SU-DHL-6 (cell line): Measurements from ENCODE around the gene OR2H1.

ENCODE experiments used
- H2AFZ ChIP-seq: fragments of 200-600 bp; sonication (generic); 2 replicates; pipeline ENCODE4 v1.6.1; 2014; ENCODE audit warnings: low read depth, mild to moderate bottlenecking, moderate library complexity, mixed read lengths, antibody characterized with exemption, low read length; ENCODE audit not compliant: severe bottlenecking
- H3F3A ChIP-seq: fragments of 200-600 bp; shearing (Covaris generic); 2 replicates; pipeline ENCODE4 v1.6.0; 2016; ENCODE audit warnings: antibody characterized with exemption, mild to moderate bottlenecking; ENCODE audit not compliant: insufficient read depth
- H3K27ac ChIP-seq: fragments of 200-600 bp; sonication (generic); 2 replicates; pipeline ENCODE4 v1.5.1; 2016; ENCODE audit warnings: low read depth, mild to moderate bottlenecking, low read length, moderate library complexity, mixed read lengths
- H3K27me3 ChIP-seq: fragments of 200-600 bp; sonication (generic), shearing (Covaris generic); 2 replicates; pipeline ENCODE4 v1.6.0; 2014; ENCODE audit warnings: mild to moderate bottlenecking, low read length
- H3K36me3 ChIP-seq: fragments of 200-600 bp; sonication (generic); 2 replicates; pipeline ENCODE4 v1.6.1; 2014; ENCODE audit warnings: mild to moderate bottlenecking, low read length, mixed read lengths
- H3K4me2 ChIP-seq: fragments of 300-600, 200-600 bp; shearing (Covaris generic), sonication (generic); 2 replicates; pipeline ENCODE4 v1.6.0; 2014; ENCODE audit warnings: low read length, low read depth, mild to moderate bottlenecking; ENCODE audit not compliant: poor library complexity, severe bottlenecking
- H3K4me3 ChIP-seq: fragments of 200-600 bp; sonication (generic); 2 replicates; pipeline ENCODE4 v1.5.1; 2014; ENCODE audit warnings: antibody characterized with exemption, low read length, mild to moderate bottlenecking, mixed read lengths; ENCODE audit not compliant: insufficient read depth, poor library complexity, severe bottlenecking
- H3K79me2 ChIP-seq: fragments of 200-600 bp; sonication (generic); 2 replicates; pipeline ENCODE4 v1.6.1; 2014; ENCODE audit warnings: mild to moderate bottlenecking, low read length, moderate library complexity; ENCODE audit not compliant: insufficient read depth
- H3K9ac ChIP-seq: fragments of 200-600 bp; sonication (generic); 2 replicates; pipeline ENCODE4 v1.7.0; 2014; ENCODE audit warnings: mild to moderate bottlenecking, low read length
- H3K9me2 ChIP-seq: fragments of 200-600 bp; sonication (generic); replicated peaks from 2 replicates; pipeline ENCODE4 v1.6.1; 2014; ENCODE audit warnings: low read length; ENCODE audit not compliant: insufficient read depth
- H3K9me3 ChIP-seq: fragments of 200-600 bp; sonication (generic); 2 replicates; pipeline ENCODE4 v1.6.1; 2014; ENCODE audit warnings: low read length, mixed read lengths; ENCODE audit not compliant: insufficient read depth
- H4K20me1 ChIP-seq: fragments of 200-600 bp; sonication (generic); 2 replicates; pipeline ENCODE4 v1.6.1; 2014; ENCODE audit warnings: low read depth, mild to moderate bottlenecking, antibody characterized with exemption, low read length, moderate library complexity, mixed read lengths
- EZH2phosphoT487 ChIP-seq: fragments of 200-600 bp; sonication (generic), shearing (Covaris generic); conservative IDR thresholded peaks from 2 replicates; pipeline ENCODE4 v1.6.1; 2018; ENCODE audit warnings: mild to moderate bottlenecking, antibody characterized with exemption, low read length, moderate library complexity, mixed read lengths
- TF ChIP-seq, protein P1 (sequence below): fragments of 200-600 bp; sonication (generic); IDR thresholded peaks from one replicate; pipeline ENCODE4 v1.5.1; 2017; ENCODE audit warnings: antibody characterized with exemption, mild to moderate bottlenecking, low read length, moderate library complexity; ENCODE audit not compliant: insufficient read depth, poor library complexity, severe bottlenecking

The OR2H1 gene

DNA sequence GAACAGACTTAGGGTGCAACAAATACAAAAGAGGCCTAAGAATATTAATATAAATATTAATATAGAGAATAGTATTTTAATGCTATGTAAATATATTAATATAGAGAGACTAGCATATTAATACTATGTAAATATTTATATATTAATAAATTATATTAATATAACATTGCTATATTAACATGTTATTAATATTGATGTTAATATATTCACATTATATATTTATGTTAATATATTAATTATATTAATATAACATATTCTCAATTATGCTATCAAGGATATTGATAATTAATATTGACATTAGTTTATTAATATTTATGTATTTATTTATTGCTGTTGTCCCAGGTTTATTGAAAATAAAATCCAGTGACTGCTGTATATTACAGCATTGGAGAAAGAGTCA lies 31.9 kb downstream of the OR2H1 start:
- TF ChIP-seq, protein P1, sequence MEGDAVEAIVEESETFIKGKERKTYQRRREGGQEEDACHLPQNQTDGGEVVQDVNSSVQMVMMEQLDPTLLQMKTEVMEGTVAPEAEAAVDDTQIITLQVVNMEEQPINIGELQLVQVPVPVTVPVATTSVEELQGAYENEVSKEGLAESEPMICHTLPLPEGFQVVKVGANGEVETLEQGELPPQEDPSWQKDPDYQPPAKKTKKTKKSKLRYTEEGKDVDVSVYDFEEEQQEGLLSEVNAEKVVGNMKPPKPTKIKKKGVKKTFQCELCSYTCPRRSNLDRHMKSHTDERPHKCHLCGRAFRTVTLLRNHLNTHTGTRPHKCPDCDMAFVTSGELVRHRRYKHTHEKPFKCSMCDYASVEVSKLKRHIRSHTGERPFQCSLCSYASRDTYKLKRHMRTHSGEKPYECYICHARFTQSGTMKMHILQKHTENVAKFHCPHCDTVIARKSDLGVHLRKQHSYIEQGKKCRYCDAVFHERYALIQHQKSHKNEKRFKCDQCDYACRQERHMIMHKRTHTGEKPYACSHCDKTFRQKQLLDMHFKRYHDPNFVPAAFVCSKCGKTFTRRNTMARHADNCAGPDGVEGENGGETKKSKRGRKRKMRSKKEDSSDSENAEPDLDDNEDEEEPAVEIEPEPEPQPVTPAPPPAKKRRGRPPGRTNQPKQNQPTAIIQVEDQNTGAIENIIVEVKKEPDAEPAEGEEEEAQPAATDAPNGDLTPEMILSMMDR: no peak
- TF ChIP-seq EZH2phosphoT487: no peak
- Histone ChIP-seq H3K79me2 (no peaks in the 10 kb centered on the region), H3K9me2 (no peaks in the 10 kb centered on the region), H4K20me1 (no peaks in the 10 kb centered on the region), H3K36me3 (no peaks in the 10 kb centered on the region), H3K4me2 (no peak overlapping the region), H3K27me3 (no peaks in the 10 kb centered on the region), H3K9ac (no peak overlapping the region), H3K27ac (no peak overlapping the region), H3K9me3 (no peaks in the 10 kb centered on the region), H3F3A (no peaks in the 10 kb centered on the region), H2AFZ (no peak overlapping the region), H3K4me3 (no peak overlapping the region)

DNA sequence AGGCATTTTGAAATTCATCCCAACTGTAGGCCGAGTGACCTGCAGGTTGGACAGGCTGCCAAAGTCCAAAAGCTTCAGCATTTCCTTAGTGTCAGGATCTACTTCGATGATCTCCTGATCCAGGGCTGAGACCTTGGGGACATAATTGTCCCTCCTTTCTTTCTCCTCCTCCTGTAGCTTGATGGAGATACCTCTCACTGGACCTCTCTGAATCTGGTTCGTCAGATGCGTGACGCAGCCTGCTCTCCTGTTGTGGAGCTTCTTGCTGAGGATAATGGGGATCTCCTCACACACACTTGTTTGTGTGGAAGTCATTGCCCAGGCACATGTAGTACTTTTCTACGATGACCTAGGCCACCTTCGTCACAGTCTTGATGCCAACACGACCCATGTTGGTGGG lies 32.3 kb downstream of the OR2H1 start:
- no peak overlapping the region for H2AFZ ChIP-seq
- no peaks in the 10 kb centered on the region for H3K9me3 ChIP-seq
- no peaks in the 10 kb centered on the region for H4K20me1 ChIP-seq

DNA sequence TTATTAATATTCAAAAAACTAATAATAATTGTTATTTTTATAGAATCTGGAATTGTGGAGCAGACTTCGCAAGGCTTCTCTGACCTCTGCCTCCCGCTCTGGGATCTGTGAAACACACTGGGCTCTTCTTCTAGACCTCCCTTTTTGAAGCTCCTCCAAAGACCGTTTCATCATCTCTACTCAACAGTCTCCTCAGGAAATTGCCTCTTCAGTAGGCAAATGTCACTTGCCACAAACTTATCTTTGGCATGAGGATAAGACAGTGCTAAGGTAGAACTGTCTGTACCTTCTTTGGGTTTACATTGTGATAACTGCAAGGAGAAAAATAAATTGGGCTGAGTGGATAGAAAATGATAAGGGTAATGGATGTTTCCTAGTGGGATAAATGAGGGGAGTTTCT lies 33.1 kb downstream of the OR2H1 start:
- no peak overlapping the region for H2AFZ ChIP-seq
- no peaks in the 10 kb centered on the region for H3K27me3 ChIP-seq
- no peaks in the 10 kb centered on the region for H3F3A ChIP-seq
- no peak overlapping the region for H3K27ac ChIP-seq
- H3K4me3 ChIP-seq: no peak overlapping the region
- no peaks in the 10 kb centered on the region for H4K20me1 ChIP-seq
- no peaks in the 10 kb centered on the region for H3K79me2 ChIP-seq
- no peak overlapping the region for H3K4me2 ChIP-seq
- no peaks in the 10 kb centered on the region for H3K9me2 ChIP-seq
- H3K9me3 ChIP-seq: no peaks in the 10 kb centered on the region
- H3K9ac ChIP-seq: no peak overlapping the region
- TF ChIP-seq, protein P1: no peak
- no peak for TF ChIP-seq EZH2phosphoT487
- no peaks in the 10 kb centered on the region for H3K36me3 ChIP-seq

More for the DNA sequence above, 32.3 kb downstream of the OR2H1 start:
- Histone ChIP-seq H3F3A (no peaks in the 10 kb centered on the region), H3K27me3 (no peaks in the 10 kb centered on the region), H3K9ac (no peak overlapping the region), H3K36me3 (no peaks in the 10 kb centered on the region), H3K79me2 (no peaks in the 10 kb centered on the region), H3K4me3 (no peak overlapping the region), H3K9me2 (no peaks in the 10 kb centered on the region), H3K27ac (no peak overlapping the region), H3K4me2 (no peak overlapping the region)
- TF ChIP-seq, protein P1: no peak
- TF ChIP-seq EZH2phosphoT487: no peak

DNA sequence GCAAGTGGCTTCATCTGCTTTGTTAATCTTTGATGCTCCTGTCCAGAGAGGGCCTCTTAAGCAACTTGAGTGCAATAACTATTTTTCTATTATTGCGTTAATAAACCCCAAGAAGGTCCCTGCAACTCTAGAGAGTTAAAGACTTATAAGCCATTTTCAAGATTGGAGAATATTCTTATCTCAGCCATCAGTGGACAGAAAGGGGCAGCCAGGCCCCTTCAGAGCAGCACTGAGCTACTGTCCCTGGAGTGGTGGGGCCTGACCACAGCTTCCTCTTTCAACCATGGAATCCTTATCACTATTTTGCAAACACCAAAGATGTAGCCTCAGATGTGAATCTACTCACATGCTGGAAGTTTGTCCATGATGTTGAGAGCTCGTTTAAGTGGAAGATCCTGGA lies 33.6 kb downstream of the OR2H1 start:
- Histone ChIP-seq H3K27me3 (no peaks in the 10 kb centered on the region), H4K20me1 (no peaks in the 10 kb centered on the region), H3K4me2 (no peak overlapping the region), H3F3A (no peaks in the 10 kb centered on the region), H3K36me3 (no peaks in the 10 kb centered on the region), H3K4me3 (no peak overlapping the region), H2AFZ (no peak overlapping the region), H3K79me2 (no peaks in the 10 kb centered on the region), H3K27ac (no peak overlapping the region), H3K9me3 (no peaks in the 10 kb centered on the region), H3K9me2 (no peaks in the 10 kb centered on the region), H3K9ac (no peak overlapping the region)
- no peak for TF ChIP-seq EZH2phosphoT487
- TF ChIP-seq, protein P1: no peak
